ENCODE measurements around the gene CNDP1. TPM values are rescaled to one million over a fixed set of nuclear protein-coding genes. Genes with fewer than 3 reads are reported as not detected.
A peak's percentile ranks its signal among the peaks of the same experiment; 100 is the strongest.

The CNDP1 gene
- polyA plus RNA-seq, 3 donors: not detected

DNA sequence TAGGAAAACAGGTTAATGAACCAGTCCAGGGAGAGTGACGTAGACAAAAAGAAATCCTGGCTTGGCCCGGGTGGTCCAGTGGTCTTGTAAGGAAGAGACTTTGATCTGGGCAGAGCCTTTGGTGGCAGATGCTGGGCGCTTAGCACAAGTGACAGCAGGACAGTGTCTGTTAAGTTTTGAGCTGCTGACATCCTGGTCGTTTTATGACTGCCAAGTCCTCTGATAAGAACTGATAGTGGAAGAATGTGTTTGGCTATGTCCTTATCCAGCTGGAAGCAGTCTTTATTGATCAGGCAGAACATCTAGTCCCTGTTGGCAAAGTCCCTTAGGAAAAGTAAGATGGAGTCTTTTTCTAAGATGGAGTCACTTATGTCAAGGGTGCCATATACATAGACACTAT lies 36.0 kb downstream of the CNDP1 start:
- Mint-ChIP-seq H3K27ac (no peak overlapping the region), H3K4me1 (peaks cover 19% of the 10 kb centered on the region), H3K27me3 (ENCODE audit: low read depth in 3 of 3) (peaks cover 5 to 13% (median 9%) of the 10 kb centered on the region in 3 donors), H3K4me3 (no peak overlapping the region), H3K9me3 (peaks cover 4 to 15% (median 9%) of the 10 kb centered on the region in 7 donors), H3K36me3 (no peaks in the 10 kb centered on the region)
- H3K27me3 ChIP-seq (ENCODE audit: control insufficient read depth in 2 of 2, insufficient read depth in 2 of 2, low read length in 2 of 2): peaks cover 5% of the 10 kb centered on the region in 2 donors
- no peak overlapping the region for H2AFZ ChIP-seq (ENCODE audit: insufficient read depth, low read depth, low read length, poor library complexity, severe bottlenecking)
- H3K27ac ChIP-seq (ENCODE audit: low read depth in 1 of 2, low read length in 2 of 2): no peak overlapping the region
- H3K4me3 ChIP-seq (replicated peaks in 1 of 3; ENCODE audit: low read depth in 2 of 3, low read length in 3 of 3): no peak overlapping the region
- no peaks in the 10 kb centered on the region for H3K36me3 ChIP-seq (replicated peaks in 1 of 2; ENCODE audit: control insufficient read depth in 1 of 2, insufficient read depth in 2 of 2, low read length in 2 of 2)
- intact Hi-C loops (cut with micrococcal nuclease): no loop called here
- TF ChIP-seq CTCF (IDR thresholded peaks at IDR 0.05): no peak
- DNase-seq: no peak
- no peaks in the 10 kb centered on the region for H4K20me1 ChIP-seq (ENCODE audit: insufficient read depth, low read length)
- H3K79me2 ChIP-seq (ENCODE audit: insufficient read depth, low read length): no peaks in the 10 kb centered on the region
- H3K9ac ChIP-seq (ENCODE audit: insufficient read depth, low read length, poor library complexity, severe bottlenecking): no peak overlapping the region
- H3K4me1 ChIP-seq (ENCODE audit: control insufficient read depth in 1 of 2, insufficient read depth in 2 of 2, low read length in 2 of 2): peaks cover 12 to 15% of the 10 kb centered on the region in 2 donors
- H3K4me2 ChIP-seq (replicated peaks; ENCODE audit: extremely low read depth, low read length, poor library complexity, severe bottlenecking): no peak overlapping the region
- peaks cover 4 to 5% of the 10 kb centered on the region in 2 donors for H3K9me3 ChIP-seq (replicated peaks in 1 of 2; ENCODE audit: control insufficient read depth in 1 of 2, insufficient read depth in 1 of 2, low read length in 2 of 2)
- WGBS (ENCODE audit: insufficient coverage): 79% methylated on average over 4 of the region's 4 CpGs

GRCh38 chr18:74571895-74572680 lies 37.8 kb downstream of the CNDP1 start:
- Histone ChIP-seq H3K27ac (ENCODE audit: low read depth in 1 of 2, low read length in 2 of 2) (no peak overlapping the region), H3K9me3 (replicated peaks in 1 of 2; ENCODE audit: control insufficient read depth in 1 of 2, insufficient read depth in 1 of 2, low read length in 2 of 2) (no peaks in the 10 kb centered on the region), H3K4me3 (replicated peaks in 1 of 3; ENCODE audit: low read depth in 2 of 3, low read length in 3 of 3) (no peak overlapping the region), H3K4me1 (ENCODE audit: control insufficient read depth in 1 of 2, insufficient read depth in 2 of 2, low read length in 2 of 2) (peaks cover 12 to 15% of the 10 kb centered on the region in 2 donors), H3K36me3 (replicated peaks in 1 of 2; ENCODE audit: control insufficient read depth in 1 of 2, insufficient read depth in 2 of 2, low read length in 2 of 2) (no peaks in the 10 kb centered on the region), H2AFZ (ENCODE audit: insufficient read depth, low read depth, low read length, poor library complexity, severe bottlenecking) (no peak overlapping the region), H3K9ac (ENCODE audit: insufficient read depth, low read length, poor library complexity, severe bottlenecking) (no peak overlapping the region), H3K79me2 (ENCODE audit: insufficient read depth, low read length) (no peaks in the 10 kb centered on the region), H3K27me3 (ENCODE audit: control insufficient read depth in 2 of 2, insufficient read depth in 2 of 2, low read length in 2 of 2) (peaks cover 5% of the 10 kb centered on the region in 2 donors), H4K20me1 (ENCODE audit: insufficient read depth, low read length) (no peaks in the 10 kb centered on the region), H3K4me2 (replicated peaks; ENCODE audit: extremely low read depth, low read length, poor library complexity, severe bottlenecking) (no peak overlapping the region)
- no peak overlapping the region for H3K4me3 Mint-ChIP-seq
- peak overlapping the region in 2 of 7 donors; percentile 26 to 63 for H3K27ac Mint-ChIP-seq
- no peak for DNase-seq
- H3K27me3 Mint-ChIP-seq (ENCODE audit: low read depth in 3 of 3): peaks cover 5 to 11% (median 7%) of the 10 kb centered on the region in 3 donors
- H3K9me3 Mint-ChIP-seq: peaks cover 0 to 1% (median 0%) of the 10 kb centered on the region in 7 donors
- H3K36me3 Mint-ChIP-seq: no peaks in the 10 kb centered on the region
- intact Hi-C loops (cut with micrococcal nuclease): no loop called here
- WGBS (ENCODE audit: insufficient coverage): 97% methylated on average over 7 of the region's 12 CpGs
- peaks cover 20% of the 10 kb centered on the region for H3K4me1 Mint-ChIP-seq
- no peak for TF ChIP-seq CTCF (IDR thresholded peaks at IDR 0.05)
